Testis (tissue), 3 donors: Measurements from ENCODE around the gene GDPD3. TPM values are rescaled to one million over a fixed set of nuclear protein-coding genes. Genes with fewer than 3 reads are reported as not detected.

Source experiments
- DNase-seq: peaks from one replicate; pipeline ENCODE4 v3.0.0-alpha.2; 2019
- H3K27ac ChIP-seq, 2 donors: fragments of 200-600 bp; sonication (generic); one replicate each; pipeline ENCODE4 v1.5.1; 2019
- H3K27me3 ChIP-seq: fragments of 200-600 bp; sonication (generic); one replicate; pipeline ENCODE4 v1.5.1; 2019
- H3K36me3 ChIP-seq: fragments of 200-600 bp; sonication (generic); one replicate; pipeline ENCODE4 v1.5.1; 2017; ENCODE audit warnings: low read depth; ENCODE audit errors: missing control alignments
- H3K4me1 ChIP-seq: fragments of 200-600 bp; sonication (generic); one replicate; pipeline ENCODE4 v1.5.1; 2019
- H3K4me3 ChIP-seq, 2 donors: fragments of 200-600 bp; sonication (generic); one replicate each; pipeline ENCODE4 v1.5.1; 2017 to 2019
- H3K9me3 ChIP-seq: fragments of 200-600 bp; sonication (generic); one replicate; pipeline ENCODE4 v1.5.1; 2017
- CTCF ChIP-seq, 3 experiments: fragments of 450-650 bp in 2 of 3; fragments of 200-600 bp in 1 of 3; sonication (generic) in 1 of 3; IDR thresholded peaks; one replicate each; pipeline ENCODE4 v1.5.1; 2016 to 2019; ENCODE audit warnings: antibody characterized with exemption in 3 of 3, mild to moderate bottlenecking in 2 of 3, moderate library complexity in 1 of 3
- POLR2A ChIP-seq: fragments of 450-650 bp; IDR thresholded peaks from one replicate; pipeline ENCODE4 v1.6.1; 2017; ENCODE audit warnings: antibody characterized with exemption, mild to moderate bottlenecking, moderate library complexity
- WGBS, 2 donors: methylation state at CpG; one replicate each; pipeline ENCODE4 v1.1.5; 2018; 5-methylcytosine and 5-hydroxymethylcytosine counted together
- intact Hi-C: fragments of 100-400 bp; cut with DNase I; formaldehyde crosslinking; loops from one replicate; pipeline ENCODE4 v1.15.1; 2023; ENCODE audit warnings: low total_unique reads
- polyA plus RNA-seq: library from polyadenylated mRNA; stranded (reverse); fragments of 350-450 nt; fragmentation: Illumina TruSeq; extraction: RNeasy Lipid Tissue Mini Kit (QIAGEN cat#74804); gene quantifications from one replicate; pipeline ENCODE4 v1.2.3, GENCODE V29; 2014; ENCODE audit warnings: low read depth, low replicate concordance; ENCODE audit not compliant: insufficient read depth
- total RNA-seq, 2 donors: library from RNA; depleted of rRNA; stranded (reverse); fragments of >200 nt; gene quantifications; one replicate each; pipeline ENCODE4 v1.2.3, GENCODE V29; 2016

GDPD3 gene
- total and polyA plus RNA-seq, 3 donors from 2014 or later: 1.5 to 7.2 (median 4.0) TPM

GRCh38 chr16:30085247-30085646 lies 28.1 kb downstream of the GDPD3 start:
- Histone ChIP-seq H3K27me3 (no peaks in the 10 kb centered on the region), H3K36me3 (no peaks in the 10 kb centered on the region), H3K4me3 (no peak overlapping the region), H3K4me1 (peaks cover 2% of the 10 kb centered on the region), H3K9me3 (no peaks in the 10 kb centered on the region), H3K27ac (no peak overlapping the region)
- 51 to 61% methylated on average over 2 to 3 of the region's 3 CpGs for WGBS, 2 donors
- DNase-seq: no peak
- TF ChIP-seq CTCF (IDR thresholded peaks at IDR 0.05) (no peak), POLR2A (no peak)
- intact Hi-C loops: no loop called here

- WGBS, 2 donors: 48 to 70% methylated on average over 16 to 17 of the region's 17 CpGs
Measured at GRCh38 chr16:30084816-30085159, 28.5 kb downstream of the GDPD3 start.

GRCh38 chr16:30084096-30084815 lies 29.1 kb downstream of the GDPD3 start:
- Histone ChIP-seq H3K4me3 (no peak overlapping the region), H3K36me3 (no peaks in the 10 kb centered on the region), H3K27ac (no peak overlapping the region), H3K4me1 (peaks cover 2% of the 10 kb centered on the region), H3K27me3 (no peaks in the 10 kb centered on the region), H3K9me3 (no peaks in the 10 kb centered on the region)
- intact Hi-C loops: no loop called here
- DNase-seq: no peak
- no peak for TF ChIP-seq CTCF (IDR thresholded peaks at IDR 0.05)
- TF ChIP-seq POLR2A: no peak
- WGBS, 2 donors: 85 to 87% methylated on average over 9 to 18 of the region's 18 CpGs

More at GRCh38 chr16:30084816-30085159, 28.5 kb downstream of the GDPD3 start:
- intact Hi-C loops: no loop called here
- TF ChIP-seq POLR2A (no peak), CTCF (IDR thresholded peaks at IDR 0.05) (no peak)
- Histone ChIP-seq H3K27me3 (no peaks in the 10 kb centered on the region), H3K27ac (no peak overlapping the region), H3K9me3 (no peaks in the 10 kb centered on the region), H3K4me3 (no peak overlapping the region), H3K36me3 (no peaks in the 10 kb centered on the region), H3K4me1 (peaks cover 2% of the 10 kb centered on the region)
- DNase-seq: no peak

- H3K27ac ChIP-seq: no peak overlapping the region
- no peak for DNase-seq
- no peak overlapping the region for H3K4me3 ChIP-seq
- H3K4me1 ChIP-seq: peaks cover 2% of the 10 kb centered on the region
- 90 to 92% methylated on average over 24 of the region's 24 CpGs for WGBS, 2 donors
- no peaks in the 10 kb centered on the region for H3K9me3 ChIP-seq
- intact Hi-C loops: no loop called here
- TF ChIP-seq POLR2A (no peak), CTCF (IDR thresholded peaks at IDR 0.05) (no peak)
- no peaks in the 10 kb centered on the region for H3K36me3 ChIP-seq
- H3K27me3 ChIP-seq: no peaks in the 10 kb centered on the region
Measured at GRCh38 chr16:30083216-30084055, 29.9 kb downstream of the GDPD3 start.
